Omental fat pad (tissue), 4 donors: ENCODE results near the gene RNGTT. TPM values are rescaled to one million over a fixed set of nuclear protein-coding genes. Genes with fewer than 3 reads are reported as not detected.

ENCODE experiments used
- ATAC-seq: fragments of 150-250 bp; one replicate; pipeline ENCODE4 v1.9.1; 2016; ENCODE audit warnings: mild to moderate bottlenecking, moderate library complexity; ENCODE audit not compliant: low FRiP score
- DNase-seq: peaks from one replicate; pipeline ENCODE4 v3.0.0-alpha.2; 2019; ENCODE audit warnings: low spot score
- total RNA-seq, 4 donors: library from RNA; depleted of rRNA; stranded (reverse); fragments of >200 nt; gene quantifications; one replicate each; pipeline ENCODE4 v1.1.0, GENCODE V29; 2016
- TF ChIP-seq, protein P1 (sequence below), 3 donors: fragments of 450-650 bp; IDR thresholded peaks; one replicate each; pipeline ENCODE4 v1.5.1; 2016 to 2017; ENCODE audit warnings: antibody characterized with exemption in 3 of 3, mild to moderate bottlenecking in 3 of 3, moderate library complexity in 2 of 3

Gene RNGTT
- total RNA-seq, 4 donors from 2014 or later = 12.6 to 21.7 (median 17.7) TPM

DNA sequence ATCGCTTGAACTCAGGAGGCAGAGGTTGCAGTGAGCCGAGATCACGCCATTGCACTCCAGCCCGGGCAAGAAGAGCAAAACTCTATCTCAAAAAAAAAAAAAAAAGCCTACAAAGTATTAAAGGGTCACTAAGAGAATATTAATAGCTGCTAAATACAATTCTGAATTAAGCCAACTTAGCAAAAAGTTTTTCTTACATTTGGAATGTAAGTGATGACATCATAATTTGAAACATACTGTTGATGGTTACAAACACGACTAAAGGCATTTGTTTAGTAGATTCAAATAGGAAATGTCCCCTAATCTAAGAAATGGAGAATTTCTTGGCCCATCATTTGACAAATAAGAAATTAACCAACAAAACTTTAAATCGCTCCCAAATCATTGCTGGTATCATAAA, 282.8 kb downstream of the RNGTT start:
- DNase-seq (no peak), ATAC-seq (no peak)
- TF ChIP-seq, protein P1, sequence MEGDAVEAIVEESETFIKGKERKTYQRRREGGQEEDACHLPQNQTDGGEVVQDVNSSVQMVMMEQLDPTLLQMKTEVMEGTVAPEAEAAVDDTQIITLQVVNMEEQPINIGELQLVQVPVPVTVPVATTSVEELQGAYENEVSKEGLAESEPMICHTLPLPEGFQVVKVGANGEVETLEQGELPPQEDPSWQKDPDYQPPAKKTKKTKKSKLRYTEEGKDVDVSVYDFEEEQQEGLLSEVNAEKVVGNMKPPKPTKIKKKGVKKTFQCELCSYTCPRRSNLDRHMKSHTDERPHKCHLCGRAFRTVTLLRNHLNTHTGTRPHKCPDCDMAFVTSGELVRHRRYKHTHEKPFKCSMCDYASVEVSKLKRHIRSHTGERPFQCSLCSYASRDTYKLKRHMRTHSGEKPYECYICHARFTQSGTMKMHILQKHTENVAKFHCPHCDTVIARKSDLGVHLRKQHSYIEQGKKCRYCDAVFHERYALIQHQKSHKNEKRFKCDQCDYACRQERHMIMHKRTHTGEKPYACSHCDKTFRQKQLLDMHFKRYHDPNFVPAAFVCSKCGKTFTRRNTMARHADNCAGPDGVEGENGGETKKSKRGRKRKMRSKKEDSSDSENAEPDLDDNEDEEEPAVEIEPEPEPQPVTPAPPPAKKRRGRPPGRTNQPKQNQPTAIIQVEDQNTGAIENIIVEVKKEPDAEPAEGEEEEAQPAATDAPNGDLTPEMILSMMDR (IDR thresholded peaks at IDR 0.05) = no peak

DNA sequence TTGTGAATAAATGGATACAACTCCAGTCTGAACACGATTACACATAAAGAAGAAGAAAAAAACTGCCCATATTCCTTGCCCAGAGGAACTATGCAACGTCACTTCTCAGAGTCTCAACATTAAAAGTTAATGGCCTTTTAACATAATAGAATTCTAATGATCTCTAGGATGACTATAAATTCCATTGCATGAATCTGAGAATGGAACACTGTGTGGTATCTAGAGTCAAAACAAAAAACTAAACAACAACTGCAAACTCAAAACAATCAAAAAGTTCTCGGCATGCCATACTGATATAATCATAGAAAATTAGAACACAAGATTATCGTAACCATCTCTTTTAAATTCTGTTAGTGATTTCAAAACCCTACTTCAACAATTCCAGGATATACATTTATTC, 283.6 kb downstream of the RNGTT start:
- TF ChIP-seq, protein P1 (IDR thresholded peaks at IDR 0.05) = no peak
- DNase-seq = no peak
- no peak for ATAC-seq

DNA sequence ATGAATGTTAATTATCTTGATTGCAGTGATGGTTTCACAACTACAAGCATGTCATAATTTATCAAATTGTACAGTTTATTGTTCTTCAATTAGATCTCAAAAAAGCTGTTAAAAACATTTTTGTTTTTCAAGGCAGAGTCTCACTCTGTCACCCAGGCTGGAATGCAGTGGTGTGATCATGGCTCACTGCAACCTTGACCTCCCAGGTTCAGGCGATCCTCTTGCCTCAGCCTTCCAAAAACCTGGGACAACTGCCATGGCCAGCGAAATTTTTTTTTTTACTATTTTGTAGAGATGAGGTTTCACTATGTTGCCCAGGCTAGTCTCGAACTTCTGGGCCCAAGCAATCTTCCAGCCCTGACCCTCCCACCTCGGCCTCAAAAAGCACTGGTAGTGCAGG, 286.1 kb downstream of the RNGTT start:
- ATAC-seq = no peak
- no peak for DNase-seq
- TF ChIP-seq, protein P1 (IDR thresholded peaks at IDR 0.05) = no peak

DNA sequence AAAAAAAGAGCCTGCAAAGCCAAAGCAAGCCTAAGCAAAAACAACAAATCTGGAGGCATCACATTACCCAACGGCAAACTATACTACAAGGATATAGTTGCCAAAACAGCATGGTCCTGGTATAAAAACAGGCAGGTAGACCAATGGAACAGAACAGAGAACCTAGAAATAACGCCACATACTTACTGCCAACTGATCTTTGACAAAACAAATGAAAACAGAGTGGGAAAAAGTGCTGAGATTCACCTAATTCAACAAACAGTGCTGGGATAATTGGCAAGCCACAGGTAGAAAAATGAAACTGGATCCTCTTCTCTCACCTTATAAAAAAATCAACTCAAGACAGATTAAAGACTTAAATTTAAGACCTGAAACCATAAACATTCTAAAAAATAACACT, 291.8 kb downstream of the RNGTT start:
- DNase-seq (no peak), ATAC-seq (no peak)
- TF ChIP-seq, protein P1 (IDR thresholded peaks at IDR 0.05) = no peak

DNA sequence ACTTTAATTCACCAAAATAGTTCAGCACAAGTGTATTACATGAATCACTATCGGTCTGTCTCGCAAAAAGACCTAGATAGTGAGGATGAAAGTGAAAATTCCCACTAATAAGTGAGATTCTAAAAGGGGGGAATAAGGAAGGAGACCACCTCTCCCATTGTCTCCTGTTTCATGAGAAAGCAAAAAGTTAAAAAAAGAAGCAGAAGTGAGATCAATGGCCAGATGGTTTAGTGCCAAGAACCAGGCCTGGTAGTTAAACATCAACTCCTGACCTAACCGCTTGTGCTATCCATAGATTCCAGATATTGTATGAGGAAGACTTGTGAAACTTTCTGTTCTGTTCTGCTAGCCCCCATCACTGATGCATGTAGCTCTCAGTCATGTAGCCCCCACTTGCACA, 293.0 kb downstream of the RNGTT start:
- TF ChIP-seq, protein P1 (IDR thresholded peaks at IDR 0.05) = no peak
- DNase-seq = no peak
- no peak for ATAC-seq

DNA sequence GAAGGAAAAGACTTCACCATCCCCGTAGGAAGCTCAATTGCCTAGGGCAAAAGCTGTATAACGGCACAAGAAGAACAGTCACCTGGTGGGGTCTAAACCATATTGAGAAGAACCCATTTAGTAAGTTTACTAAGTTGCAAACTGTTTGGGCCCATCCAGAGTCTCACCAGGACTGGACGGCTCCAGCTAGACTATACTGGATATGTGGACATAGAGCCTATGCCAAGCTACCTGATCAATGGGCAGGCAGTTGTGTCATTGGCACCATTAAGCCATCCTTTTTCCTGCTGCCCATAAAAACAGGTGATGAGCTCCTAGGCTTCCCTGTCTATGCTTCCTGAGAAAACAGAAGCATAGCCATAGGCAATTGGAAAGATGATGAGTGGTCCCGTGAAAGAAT, 293.9 kb downstream of the RNGTT start:
- TF ChIP-seq, protein P1 (IDR thresholded peaks at IDR 0.05) = no peak
- DNase-seq (no peak), ATAC-seq (no peak)

DNA sequence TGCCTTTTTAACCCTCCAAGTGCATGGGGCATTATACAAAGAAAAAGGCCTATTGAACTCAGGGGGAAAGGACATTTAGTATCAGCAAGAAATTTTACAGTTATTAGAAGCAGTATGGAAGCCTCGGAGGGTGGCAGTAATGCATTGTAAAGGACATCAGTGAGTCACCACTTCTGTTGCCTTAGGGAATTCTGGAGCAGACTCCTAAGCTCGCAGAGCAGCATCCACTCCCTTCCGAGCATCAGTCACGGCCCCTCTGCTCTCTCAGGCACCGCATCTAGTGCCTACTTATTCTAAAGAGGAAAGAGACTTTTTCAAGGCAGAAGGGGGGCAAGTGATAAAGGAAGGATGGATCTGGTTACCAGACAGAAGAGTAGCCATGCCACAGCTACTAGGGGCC, 296.5 kb downstream of the RNGTT start:
- TF ChIP-seq, protein P1 (IDR thresholded peaks at IDR 0.05) = no peak
- DNase-seq (no peak), ATAC-seq (no peak)
